Uterus (tissue), 4 donors: ENCODE measurements around the gene EMD. TPM values are rescaled to one million over a fixed set of nuclear protein-coding genes. Genes with fewer than 3 reads are reported as not detected.

Experiments
- DNase-seq, 2 donors: peaks; one replicate each; pipeline ENCODE4 v3.0.0-alpha.2; 2019 to 2020
- H3K27ac ChIP-seq, 2 donors: fragments of 200-600 bp; sonication (generic); 1 replicate in 1 of 2; 2 replicates in 1 of 2; pipeline ENCODE4 v1.5.1; 2016 to 2018
- H3K27me3 ChIP-seq, 2 donors: fragments of 200-600 bp; sonication (generic); one replicate each; pipeline ENCODE4 v1.5.1; 2018 to 2019; ENCODE audit warnings: control low read depth in 1 of 2
- H3K36me3 ChIP-seq, 2 donors: fragments of 200-600 bp; sonication (generic); one replicate each; pipeline ENCODE4 v1.5.1; 2019; ENCODE audit warnings: control low read depth in 1 of 2
- H3K4me1 ChIP-seq, 2 donors: fragments of 200-600 bp; sonication (generic); one replicate each; pipeline ENCODE4 v1.5.1; 2018 to 2019; ENCODE audit warnings: control low read depth in 1 of 2
- H3K4me3 ChIP-seq, 2 donors: fragments of 200-600 bp; sonication (generic); 1 replicate in 1 of 2; 2 replicates in 1 of 2; pipeline ENCODE4 v1.5.1; 2018 to 2019; ENCODE audit warnings: mild to moderate bottlenecking in 1 of 2
- H3K9me3 ChIP-seq, 2 donors: fragments of 200-600 bp; sonication (generic); one replicate each; pipeline ENCODE4 v1.5.1; 2019; ENCODE audit warnings: control low read depth in 1 of 2
- POLR2A ChIP-seq, 2 donors: fragments of 450-650 bp; IDR thresholded peaks; one replicate each; pipeline ENCODE4 v1.6.1; 2016; ENCODE audit warnings: antibody characterized with exemption in 2 of 2, mild to moderate bottlenecking in 1 of 2, moderate library complexity in 1 of 2
- intact Hi-C: fragments of 100-400 bp; cut with DNase I; formaldehyde crosslinking; loops from one replicate; pipeline ENCODE4 v1.15.1; 2023; ENCODE audit warnings: low total_unique reads
- total RNA-seq, 4 donors: library from RNA; depleted of rRNA in 3 of 4; stranded (reverse); fragments of >200 nt in 3 of 4; gene quantifications; one replicate each; pipeline versions ENCODE4 v1.1.0 to v1.2.4, GENCODE V29; 2014 to 2023
- TF ChIP-seq, protein P1 (sequence below), 4 experiments: fragments of 200-600 bp in 2 of 4; fragments of 450-650 bp in 2 of 4; sonication (generic) in 2 of 4; IDR thresholded peaks; one replicate each; pipeline ENCODE4 v1.5.1; 2016 to 2019; ENCODE audit warnings: antibody characterized with exemption in 4 of 4, mild to moderate bottlenecking in 2 of 4, moderate library complexity in 1 of 4
- donor health status: DM: yes; HTN: yes; CAD: no.

Gene EMD
- total RNA-seq, 4 donors from 2014 or later: 13.6 to 118 (median 44.4) TPM

DNA sequence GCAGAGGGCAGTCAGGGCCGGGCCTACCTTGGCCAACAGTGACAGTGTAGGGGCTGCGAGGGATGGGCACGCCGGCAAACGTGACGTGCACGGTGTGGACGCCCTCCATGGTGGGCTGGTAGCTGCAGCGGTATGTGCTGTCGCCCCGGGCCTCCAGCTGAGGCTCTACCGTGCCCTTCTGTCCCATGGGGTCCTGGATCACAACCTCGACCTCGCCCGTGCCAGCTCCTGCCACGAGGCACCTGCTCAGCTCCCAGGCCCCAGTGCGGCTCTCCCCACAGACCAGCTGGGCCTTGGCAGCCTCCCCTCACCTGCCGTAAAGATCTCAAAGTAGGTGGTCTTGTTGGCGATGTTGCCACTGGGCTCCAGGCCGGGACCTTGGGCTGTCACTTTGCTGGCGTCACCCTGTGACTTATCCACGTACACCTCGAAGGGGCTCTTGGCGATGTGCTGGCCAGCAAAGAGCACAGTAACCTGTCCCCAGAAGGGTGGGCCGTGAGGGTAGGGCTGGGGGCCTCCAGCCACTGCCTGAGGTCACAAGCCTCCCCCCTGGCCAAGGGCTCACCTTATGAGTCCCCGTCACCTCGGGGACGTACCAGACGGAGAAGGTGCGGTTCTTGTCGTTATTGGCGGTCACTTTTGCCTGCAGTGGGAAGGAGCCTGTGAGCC lies 13.0 kb upstream of the EMD start:
- Histone ChIP-seq H3K27me3 (no peaks in the 10 kb centered on the region), H3K4me3 (no peak overlapping the region), H3K9me3 (no peaks in the 10 kb centered on the region), H3K27ac (peak overlapping the region; percentile 95 to 98), H3K36me3 (no peaks in the 10 kb centered on the region), H3K4me1 (peaks cover 0 to 12% of the 10 kb centered on the region in 2 donors)
- TF ChIP-seq, protein P1, sequence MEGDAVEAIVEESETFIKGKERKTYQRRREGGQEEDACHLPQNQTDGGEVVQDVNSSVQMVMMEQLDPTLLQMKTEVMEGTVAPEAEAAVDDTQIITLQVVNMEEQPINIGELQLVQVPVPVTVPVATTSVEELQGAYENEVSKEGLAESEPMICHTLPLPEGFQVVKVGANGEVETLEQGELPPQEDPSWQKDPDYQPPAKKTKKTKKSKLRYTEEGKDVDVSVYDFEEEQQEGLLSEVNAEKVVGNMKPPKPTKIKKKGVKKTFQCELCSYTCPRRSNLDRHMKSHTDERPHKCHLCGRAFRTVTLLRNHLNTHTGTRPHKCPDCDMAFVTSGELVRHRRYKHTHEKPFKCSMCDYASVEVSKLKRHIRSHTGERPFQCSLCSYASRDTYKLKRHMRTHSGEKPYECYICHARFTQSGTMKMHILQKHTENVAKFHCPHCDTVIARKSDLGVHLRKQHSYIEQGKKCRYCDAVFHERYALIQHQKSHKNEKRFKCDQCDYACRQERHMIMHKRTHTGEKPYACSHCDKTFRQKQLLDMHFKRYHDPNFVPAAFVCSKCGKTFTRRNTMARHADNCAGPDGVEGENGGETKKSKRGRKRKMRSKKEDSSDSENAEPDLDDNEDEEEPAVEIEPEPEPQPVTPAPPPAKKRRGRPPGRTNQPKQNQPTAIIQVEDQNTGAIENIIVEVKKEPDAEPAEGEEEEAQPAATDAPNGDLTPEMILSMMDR (IDR thresholded peaks at IDR 0.05): no peak
- TF ChIP-seq POLR2A (IDR thresholded peaks at IDR 0.05): no peak
- DNase-seq: no peak
- intact Hi-C loops: no loop called here

DNA sequence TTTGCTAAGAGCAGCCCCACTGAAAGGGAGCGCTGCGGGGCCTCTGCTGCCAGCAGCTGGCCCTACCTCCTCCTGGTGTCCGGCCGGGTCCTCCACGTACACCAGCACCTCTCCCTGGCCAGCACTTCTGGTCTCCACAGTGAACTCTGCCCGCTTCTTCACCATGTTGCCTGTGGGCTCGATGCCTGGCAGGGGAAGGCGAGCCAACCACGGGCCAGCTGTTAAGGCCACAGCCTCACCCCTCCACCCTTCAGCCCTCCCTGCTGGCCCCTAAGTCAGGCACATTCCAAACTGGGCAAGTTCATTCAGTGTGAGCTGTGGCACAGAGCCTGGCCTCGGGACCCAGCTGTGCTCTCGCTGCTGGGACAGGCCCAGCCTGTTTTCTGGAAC lies 12.4 kb upstream of the EMD start:
- H3K4me1 ChIP-seq: peaks cover 0 to 12% of the 10 kb centered on the region in 2 donors
- H3K27me3 ChIP-seq: no peaks in the 10 kb centered on the region
- TF ChIP-seq, protein P1 (IDR thresholded peaks at IDR 0.05): no peak
- no peaks in the 10 kb centered on the region for H3K9me3 ChIP-seq
- no peak overlapping the region for H3K4me3 ChIP-seq
- no peaks in the 10 kb centered on the region for H3K36me3 ChIP-seq
- H3K27ac ChIP-seq: peak overlapping the region; percentile 95 to 98
- no peak for DNase-seq
- intact Hi-C loops: no loop called here

- H3K4me1 ChIP-seq: peaks cover 0 to 12% of the 10 kb centered on the region in 2 donors
- H3K27ac ChIP-seq: peak overlapping the region; percentile 95 to 98
- H3K27me3 ChIP-seq: no peaks in the 10 kb centered on the region
- H3K9me3 ChIP-seq: no peaks in the 10 kb centered on the region
- no peaks in the 10 kb centered on the region for H3K36me3 ChIP-seq
- TF ChIP-seq, protein P1 (IDR thresholded peaks at IDR 0.05): no peak
- no peak for TF ChIP-seq POLR2A (IDR thresholded peaks at IDR 0.05)
- peak overlapping the region in 1 of 2 donors; percentile 2 for H3K4me3 ChIP-seq
- intact Hi-C loops: no loop called here
- no peak for DNase-seq
Measured at GRCh38 chrX:154367474-154368308, 11.4 kb upstream of the EMD start.

DNA sequence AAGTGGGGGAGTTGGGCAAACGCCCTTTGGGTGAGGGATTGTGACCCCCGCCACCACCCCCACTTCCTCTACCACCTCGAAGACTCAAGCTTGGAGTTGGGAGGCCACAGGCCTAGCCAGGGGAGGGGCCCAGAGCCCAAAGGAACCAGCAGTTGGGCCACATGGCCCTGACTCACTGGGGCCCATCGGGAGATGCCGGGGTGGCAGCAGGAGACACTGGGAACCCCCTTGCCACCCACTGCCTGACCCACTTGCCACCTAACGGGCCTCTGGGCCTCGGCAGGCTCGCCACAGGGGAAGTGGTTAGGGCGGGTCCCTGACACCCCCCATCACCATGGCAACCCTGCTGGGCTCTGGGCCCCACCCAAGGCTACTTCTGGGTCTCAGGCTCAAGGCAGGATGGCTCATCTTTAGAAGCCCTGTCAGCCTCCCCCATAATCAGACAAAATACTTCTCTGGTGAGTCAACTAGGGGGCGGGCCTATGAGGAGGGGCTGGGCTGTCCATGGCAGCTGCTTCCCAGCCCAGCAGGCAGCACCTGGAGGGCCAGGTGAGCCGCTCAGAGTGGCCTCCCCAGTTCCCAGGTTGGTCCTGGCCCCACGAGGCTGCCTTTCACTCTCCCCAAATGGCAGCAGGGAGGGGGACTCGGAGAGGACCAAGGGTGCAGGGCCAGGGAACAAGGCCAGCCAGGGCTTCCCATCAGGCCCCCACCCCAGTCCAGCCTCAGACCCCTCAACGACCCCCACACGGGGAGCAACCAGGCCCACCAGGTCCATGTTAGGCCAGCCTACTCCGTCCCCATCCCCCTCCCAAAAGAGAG lies 10.3 kb upstream of the EMD start:
- Histone ChIP-seq H3K4me1 (peaks cover 0 to 12% of the 10 kb centered on the region in 2 donors), H3K9me3 (no peaks in the 10 kb centered on the region), H3K4me3 (peak overlapping the region; percentile 56 to 64), H3K27me3 (no peaks in the 10 kb centered on the region), H3K36me3 (no peaks in the 10 kb centered on the region), H3K27ac (peak overlapping the region; percentile 95 to 98)
- intact Hi-C loops: no loop called here
- TF ChIP-seq, protein P1 (IDR thresholded peaks at IDR 0.05): peak in 1 of 4 experiments; percentile 6
- TF ChIP-seq POLR2A (IDR thresholded peaks at IDR 0.05): peak in 1 of 2 donors; percentile 38
- DNase-seq: peak; percentile 84 to 91
